ENCODE data around the gene HBEGF.
A peak's percentile ranks its signal among the peaks of the same experiment; 100 is the strongest.

HBEGF gene

DNA sequence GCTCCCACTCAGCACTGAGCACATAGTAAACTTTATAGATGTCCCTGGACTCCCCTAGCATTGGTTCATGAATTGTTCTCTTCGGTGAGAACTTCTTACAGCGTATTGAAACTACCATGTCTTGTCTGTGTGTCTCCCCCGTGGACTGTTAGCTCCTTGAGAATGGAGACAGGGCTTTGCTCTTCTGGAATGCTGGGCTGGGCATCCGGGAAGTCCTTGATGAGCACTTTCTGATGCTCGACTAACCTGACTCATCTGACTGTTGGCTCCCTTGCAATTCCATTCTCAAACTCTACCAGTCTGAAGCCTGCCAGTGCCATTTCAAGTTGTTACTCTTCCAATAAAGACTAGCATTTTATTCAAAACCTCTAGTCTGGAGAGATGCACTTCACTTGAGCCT lies 28.5 kb downstream of the HBEGF start:
- DNase-seq (ENCODE audit: low read depth), result peak; percentile 67
- TF ChIP-seq, protein P1, sequence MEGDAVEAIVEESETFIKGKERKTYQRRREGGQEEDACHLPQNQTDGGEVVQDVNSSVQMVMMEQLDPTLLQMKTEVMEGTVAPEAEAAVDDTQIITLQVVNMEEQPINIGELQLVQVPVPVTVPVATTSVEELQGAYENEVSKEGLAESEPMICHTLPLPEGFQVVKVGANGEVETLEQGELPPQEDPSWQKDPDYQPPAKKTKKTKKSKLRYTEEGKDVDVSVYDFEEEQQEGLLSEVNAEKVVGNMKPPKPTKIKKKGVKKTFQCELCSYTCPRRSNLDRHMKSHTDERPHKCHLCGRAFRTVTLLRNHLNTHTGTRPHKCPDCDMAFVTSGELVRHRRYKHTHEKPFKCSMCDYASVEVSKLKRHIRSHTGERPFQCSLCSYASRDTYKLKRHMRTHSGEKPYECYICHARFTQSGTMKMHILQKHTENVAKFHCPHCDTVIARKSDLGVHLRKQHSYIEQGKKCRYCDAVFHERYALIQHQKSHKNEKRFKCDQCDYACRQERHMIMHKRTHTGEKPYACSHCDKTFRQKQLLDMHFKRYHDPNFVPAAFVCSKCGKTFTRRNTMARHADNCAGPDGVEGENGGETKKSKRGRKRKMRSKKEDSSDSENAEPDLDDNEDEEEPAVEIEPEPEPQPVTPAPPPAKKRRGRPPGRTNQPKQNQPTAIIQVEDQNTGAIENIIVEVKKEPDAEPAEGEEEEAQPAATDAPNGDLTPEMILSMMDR (conservative IDR thresholded peaks at IDR 0.05; ENCODE audit: low read length), result no peak
- H3K4me3 ChIP-seq (ENCODE audit: low read length), result no peak overlapping the region

DNA sequence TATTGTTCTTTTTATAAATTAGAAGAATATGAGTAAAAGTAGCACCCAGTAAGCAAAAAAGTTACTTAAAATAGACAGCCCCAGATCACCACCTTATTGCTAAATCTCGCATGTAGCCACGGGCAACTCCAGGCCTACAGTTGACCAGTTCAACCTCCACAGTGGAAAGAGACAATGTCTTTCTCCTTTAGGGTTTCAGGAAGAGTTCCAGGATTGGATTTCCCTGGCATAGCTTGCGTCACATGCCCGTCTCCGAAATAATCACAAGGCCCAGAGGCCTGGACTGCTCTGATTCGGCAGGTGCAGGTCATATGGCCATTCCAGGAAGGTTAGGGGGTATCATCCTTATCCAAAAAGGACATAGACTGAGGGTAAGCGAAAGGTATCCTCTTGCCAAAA lies 33.6 kb downstream of the HBEGF start:
- H3K4me3 ChIP-seq (ENCODE audit: low read length), result no peak overlapping the region
- DNase-seq (ENCODE audit: low read depth), result no peak
- TF ChIP-seq, protein P1 (conservative IDR thresholded peaks at IDR 0.05; ENCODE audit: low read length), result no peak

DNA sequence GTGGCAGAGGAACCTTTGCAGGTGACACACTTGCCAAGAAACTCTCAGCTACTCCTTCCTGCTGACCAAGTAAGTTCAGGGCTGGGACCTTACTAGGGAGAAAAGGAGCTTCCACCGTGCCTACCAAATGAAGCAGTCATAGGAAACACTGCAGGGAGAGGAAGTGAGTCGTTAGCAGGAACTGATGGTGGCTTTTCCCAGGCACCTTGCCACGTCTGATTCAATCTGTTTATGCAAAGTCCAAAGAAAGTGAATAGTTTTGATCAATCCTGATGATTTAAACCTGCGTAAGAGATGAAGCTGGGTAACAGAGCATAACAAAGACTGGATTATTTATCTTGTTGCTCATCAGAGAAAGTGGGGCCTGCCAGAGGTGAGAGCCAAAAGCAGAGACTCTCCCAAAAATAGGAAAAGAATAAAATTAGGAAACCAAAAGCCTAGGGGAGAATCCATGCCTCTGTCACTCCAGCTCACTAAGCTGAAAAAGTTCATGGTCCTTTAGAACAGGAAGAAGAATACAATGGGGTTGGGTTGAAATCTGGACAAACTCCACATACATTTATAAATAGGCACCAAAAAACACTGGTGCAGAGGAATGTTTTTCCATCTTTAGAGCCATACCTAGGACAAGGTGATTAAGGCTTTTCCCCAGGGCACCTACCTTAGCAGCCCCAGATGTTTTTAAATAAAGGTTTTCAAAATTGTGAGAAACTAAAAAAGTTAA lies 34.2 kb downstream of the HBEGF start:
- no peak overlapping the region for H3K4me3 ChIP-seq (ENCODE audit: low read length)
- TF ChIP-seq, protein P1 (conservative IDR thresholded peaks at IDR 0.05; ENCODE audit: low read length), result no peak
- DNase-seq (ENCODE audit: low read depth), result peak; percentile 89

DNA sequence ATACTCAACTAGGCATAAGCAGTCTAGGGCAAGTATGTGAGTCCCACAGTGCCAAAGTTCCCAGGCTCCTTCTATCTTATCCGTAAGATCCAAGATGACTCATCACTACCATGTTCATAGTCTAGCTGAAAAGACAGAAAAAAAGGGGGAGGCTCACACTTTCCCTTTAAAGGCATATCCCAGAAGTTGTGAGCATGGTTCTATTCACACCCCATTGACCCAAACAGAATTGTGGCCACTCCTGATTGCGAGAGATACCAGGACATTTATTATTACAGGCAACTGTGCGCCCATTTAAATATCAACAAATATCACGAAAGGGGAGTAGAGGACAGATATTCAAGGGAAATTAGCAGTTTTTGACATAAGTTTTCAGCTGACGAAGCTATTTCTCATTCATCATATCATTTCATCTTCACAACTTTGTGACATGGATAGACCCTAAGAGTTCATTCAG lies 35.4 kb downstream of the HBEGF start:
- H3K4me3 ChIP-seq (ENCODE audit: low read length), result no peak overlapping the region
- TF ChIP-seq, protein P1 (conservative IDR thresholded peaks at IDR 0.05; ENCODE audit: low read length), result no peak
- DNase-seq (ENCODE audit: low read depth), result peak; percentile 84

DNA sequence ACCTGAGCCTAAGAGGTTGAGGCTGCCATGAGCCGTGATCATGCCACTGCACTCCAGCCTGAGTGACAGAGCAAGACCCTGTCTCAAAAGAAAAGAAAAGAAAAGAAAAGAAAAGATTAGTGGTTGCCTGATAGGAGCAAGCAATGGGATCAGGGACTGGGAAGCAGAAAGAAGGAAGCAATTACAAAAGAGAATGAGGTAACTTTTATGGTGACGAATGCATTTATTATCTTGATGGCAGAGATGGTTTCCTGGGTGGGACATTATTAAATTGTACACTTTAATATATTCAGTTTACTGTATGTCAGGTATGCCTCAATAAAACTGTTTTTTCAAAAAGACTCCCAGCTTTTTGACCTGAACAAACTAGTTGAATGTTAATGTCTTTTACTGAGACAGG lies 36.0 kb downstream of the HBEGF start:
- no peak for DNase-seq (ENCODE audit: low read depth)
- TF ChIP-seq, protein P1 (conservative IDR thresholded peaks at IDR 0.05; ENCODE audit: low read length), result no peak
- H3K4me3 ChIP-seq (ENCODE audit: low read length), result no peak overlapping the region

DNA sequence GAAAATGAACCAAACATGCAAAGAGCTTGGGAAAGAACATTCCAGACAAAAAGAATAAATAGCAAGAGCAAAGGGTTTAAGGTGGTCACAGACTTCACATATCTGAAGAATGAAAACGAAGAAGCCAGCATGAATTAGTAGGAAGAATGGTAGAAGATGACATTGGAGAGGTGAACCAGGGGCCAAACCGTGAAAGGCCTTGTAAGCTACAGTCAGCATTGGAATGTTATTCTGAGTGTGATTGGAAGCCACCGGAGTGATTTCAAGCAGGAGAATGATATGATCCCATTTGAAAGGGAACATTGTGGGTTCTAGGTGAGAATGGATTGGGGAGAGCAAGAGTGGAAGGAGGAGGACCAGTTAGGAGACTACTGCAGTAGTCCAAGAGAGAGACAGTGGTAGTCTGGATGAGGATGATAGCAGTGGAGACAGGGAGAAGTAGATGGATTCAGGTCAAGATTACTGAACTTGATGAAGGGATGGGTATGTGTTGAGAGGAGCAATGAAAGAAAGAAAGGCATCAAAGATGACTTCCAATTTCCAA lies 36.6 kb downstream of the HBEGF start:
- DNase-seq (ENCODE audit: low read depth), result no peak
- H3K4me3 ChIP-seq (ENCODE audit: low read length), result no peak overlapping the region
- TF ChIP-seq, protein P1 (conservative IDR thresholded peaks at IDR 0.05; ENCODE audit: low read length), result no peak

DNA sequence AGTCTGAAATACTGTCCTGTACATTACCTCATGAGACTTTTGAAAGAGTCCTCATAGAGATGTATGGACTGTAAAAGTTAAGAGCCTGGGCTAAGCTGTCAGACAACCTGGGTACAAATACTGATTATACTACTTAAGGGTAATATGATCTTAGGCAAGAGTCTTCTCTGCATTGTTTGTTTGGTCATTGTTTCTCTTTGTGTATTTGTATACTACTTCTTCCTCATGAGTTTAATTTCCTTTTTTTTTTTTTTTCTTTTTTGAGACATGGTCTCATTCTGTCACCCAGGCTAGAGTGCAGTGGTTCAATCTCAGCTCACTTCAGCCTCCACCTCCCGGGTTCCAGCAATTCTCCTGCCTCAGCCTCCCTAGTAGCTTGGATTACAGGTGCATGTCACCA lies 40.9 kb downstream of the HBEGF start:
- H3K4me3 ChIP-seq (ENCODE audit: low read length), result no peak overlapping the region
- no peak for DNase-seq (ENCODE audit: low read depth)
- TF ChIP-seq, protein P1 (conservative IDR thresholded peaks at IDR 0.05; ENCODE audit: low read length), result no peak
